ENCODE results near the gene BRME1. TPM values are rescaled to one million over a fixed set of nuclear protein-coding genes. Genes with fewer than 3 reads are reported as not detected.

Gene BRME1
- total RNA-seq, 1 experiment from 2014 or later = 6.7 TPM

DNA sequence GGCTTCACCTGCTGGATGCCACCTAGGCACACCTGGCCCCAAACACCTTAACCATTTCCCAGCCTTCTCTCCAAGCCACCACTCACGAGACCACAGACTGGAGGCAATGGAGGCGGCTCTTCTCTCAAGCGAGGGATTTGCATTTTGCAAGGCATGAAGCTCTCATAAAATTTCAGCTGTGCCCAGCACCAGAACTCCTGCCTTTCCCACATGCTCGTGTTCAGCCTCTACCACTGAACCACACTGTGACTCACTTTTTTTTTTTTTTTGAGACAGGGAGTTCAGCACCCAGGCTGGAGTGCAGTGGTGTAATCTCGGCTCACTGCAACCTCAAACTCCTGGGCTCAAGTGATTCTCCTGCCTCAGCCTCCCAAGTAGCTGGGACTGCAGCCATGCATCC lies 18.4 kb downstream of the BRME1 start:
- Histone ChIP-seq H3K9me3 (ENCODE audit: control insufficient read depth, low read depth, low read length) (no peaks in the 10 kb centered on the region), H2BK120ac (ENCODE audit: low read depth, low read length, poor library complexity, severe bottlenecking) (no peak overlapping the region), H2BK20ac (ENCODE audit: low read depth, low read length, poor library complexity, severe bottlenecking) (no peak overlapping the region), H3K18ac (ENCODE audit: insufficient read length, low read depth, low read length) (no peak overlapping the region), H2BK5ac (ENCODE audit: insufficient read length, low read length) (no peak overlapping the region), H4K91ac (ENCODE audit: insufficient read length, low read depth, low read length) (no peak overlapping the region), H4K5ac (ENCODE audit: insufficient read length, low read depth, low read length) (no peak overlapping the region), H3K23ac (ENCODE audit: insufficient read length, low read depth, low read length) (no peak overlapping the region), H3K4ac (ENCODE audit: low read depth, low read length) (no peak overlapping the region), H3K79me2 (ENCODE audit: insufficient read depth, low read length) (no peaks in the 10 kb centered on the region), H3K27me3 (ENCODE audit: insufficient read depth, low read length) (no peaks in the 10 kb centered on the region), H3K27ac (ENCODE audit: insufficient read length, low read depth, low read length) (no peak overlapping the region), H3K23me2 (ENCODE audit: insufficient read length, low read depth, low read length, poor library complexity, severe bottlenecking) (no peaks in the 10 kb centered on the region), H3K4me1 (ENCODE audit: insufficient read depth, low read length) (no peaks in the 10 kb centered on the region), H3K14ac (ENCODE audit: insufficient read depth, low read length) (no peak overlapping the region), H3K56ac (ENCODE audit: insufficient read length, low read depth, low read length) (no peak overlapping the region), H3K4me2 (ENCODE audit: insufficient read depth, insufficient read length, low read length) (no peak overlapping the region), H3T11ph (ENCODE audit: low read length) (no peak overlapping the region), H4K8ac (replicated peaks; ENCODE audit: insufficient read length, low read depth, low read length) (no peak overlapping the region), H2BK15ac (ENCODE audit: low read depth, low read length) (no peak overlapping the region), H3K9ac (ENCODE audit: extremely low read depth, insufficient read length, low read length) (no peak overlapping the region), H4K20me1 (ENCODE audit: control insufficient read depth, insufficient read depth, insufficient read length) (no peaks in the 10 kb centered on the region), H2AFZ (ENCODE audit: low read length) (no peak overlapping the region), H3K79me1 (ENCODE audit: insufficient read depth, low read depth, low read length, poor library complexity, severe bottlenecking) (no peaks in the 10 kb centered on the region), H2BK12ac (ENCODE audit: insufficient read length, low read depth, low read length) (no peak overlapping the region), H2AK5ac (ENCODE audit: insufficient read length, low read length) (no peak overlapping the region)
- peaks cover 2% of the 10 kb centered on the region; the same call in 1 of the 2 replicates for H3K27me3 Mint-ChIP-seq (ENCODE audit: low read depth)
- TF ChIP-seq, protein P1, sequence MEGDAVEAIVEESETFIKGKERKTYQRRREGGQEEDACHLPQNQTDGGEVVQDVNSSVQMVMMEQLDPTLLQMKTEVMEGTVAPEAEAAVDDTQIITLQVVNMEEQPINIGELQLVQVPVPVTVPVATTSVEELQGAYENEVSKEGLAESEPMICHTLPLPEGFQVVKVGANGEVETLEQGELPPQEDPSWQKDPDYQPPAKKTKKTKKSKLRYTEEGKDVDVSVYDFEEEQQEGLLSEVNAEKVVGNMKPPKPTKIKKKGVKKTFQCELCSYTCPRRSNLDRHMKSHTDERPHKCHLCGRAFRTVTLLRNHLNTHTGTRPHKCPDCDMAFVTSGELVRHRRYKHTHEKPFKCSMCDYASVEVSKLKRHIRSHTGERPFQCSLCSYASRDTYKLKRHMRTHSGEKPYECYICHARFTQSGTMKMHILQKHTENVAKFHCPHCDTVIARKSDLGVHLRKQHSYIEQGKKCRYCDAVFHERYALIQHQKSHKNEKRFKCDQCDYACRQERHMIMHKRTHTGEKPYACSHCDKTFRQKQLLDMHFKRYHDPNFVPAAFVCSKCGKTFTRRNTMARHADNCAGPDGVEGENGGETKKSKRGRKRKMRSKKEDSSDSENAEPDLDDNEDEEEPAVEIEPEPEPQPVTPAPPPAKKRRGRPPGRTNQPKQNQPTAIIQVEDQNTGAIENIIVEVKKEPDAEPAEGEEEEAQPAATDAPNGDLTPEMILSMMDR (conservative IDR thresholded peaks at IDR 0.05) = no peak
- no peaks in the 10 kb centered on the region; a peak in 1 of 5 replicates for H3K9me3 Mint-ChIP-seq
- H3K27ac Mint-ChIP-seq = no peak overlapping the region
- no peaks in the 10 kb centered on the region for H3K36me3 Mint-ChIP-seq (ENCODE audit: insufficient read depth in 1 of 3, low read depth in 3 of 3)
- H3K4me1 Mint-ChIP-seq = peaks cover 0 to 7% of the 10 kb centered on the region in 2 experiments; a peak in 3 of 4 replicates
- no CpG with 5 or more reads among the region's 5 CpGs for WGBS (ENCODE audit: extremely low coverage, insufficient read length, low lambda C conversion rate)
- DNase-seq = no peak
- no peak overlapping the region for H3K4me3 Mint-ChIP-seq
